Spleen (tissue), 7 donors: ENCODE results near the gene ZNRF4.

Source experiments
- POLR2A ChIP-seq, 3 donors: fragments of 450-650 bp; IDR thresholded peaks; one replicate each; pipeline ENCODE4 v1.5.1; 2017; ENCODE audit warnings: antibody characterized with exemption in 3 of 3, mild to moderate bottlenecking in 1 of 3
- POLR2AphosphoS5 ChIP-seq, 3 donors: sonication (generic); formaldehyde crosslinking; IDR thresholded peaks; one replicate each; pipeline ENCODE4 v1.5.1; 2017; ENCODE audit warnings: antibody characterized with exemption in 3 of 3
- TF ChIP-seq, protein P1 (sequence below), 11 experiments: fragments of 200-600 bp in 7 of 11; fragments of 450-650 bp in 4 of 11; sonication (generic) in 4 of 11; IDR thresholded peaks in 8 of 11; conservative IDR thresholded peaks in 3 of 11; 1 replicate in 7 of 11; 2 replicates in 4 of 11; pipeline versions ENCODE4 v1.4.0 to v1.8.0; 2016 to 2021; ENCODE audit warnings: antibody characterized with exemption in 11 of 11, inconsistent platforms in 4 of 11, mild to moderate bottlenecking in 1 of 11
- donor health status: DM: no; HTN: no; CAD: no; lungs with moderate emphysema.
- donor health status: DM: no; HTN: no; CAD: no.
- donor health status: DM: no; HTN: no; CAD: no.

- TF ChIP-seq, protein P1, sequence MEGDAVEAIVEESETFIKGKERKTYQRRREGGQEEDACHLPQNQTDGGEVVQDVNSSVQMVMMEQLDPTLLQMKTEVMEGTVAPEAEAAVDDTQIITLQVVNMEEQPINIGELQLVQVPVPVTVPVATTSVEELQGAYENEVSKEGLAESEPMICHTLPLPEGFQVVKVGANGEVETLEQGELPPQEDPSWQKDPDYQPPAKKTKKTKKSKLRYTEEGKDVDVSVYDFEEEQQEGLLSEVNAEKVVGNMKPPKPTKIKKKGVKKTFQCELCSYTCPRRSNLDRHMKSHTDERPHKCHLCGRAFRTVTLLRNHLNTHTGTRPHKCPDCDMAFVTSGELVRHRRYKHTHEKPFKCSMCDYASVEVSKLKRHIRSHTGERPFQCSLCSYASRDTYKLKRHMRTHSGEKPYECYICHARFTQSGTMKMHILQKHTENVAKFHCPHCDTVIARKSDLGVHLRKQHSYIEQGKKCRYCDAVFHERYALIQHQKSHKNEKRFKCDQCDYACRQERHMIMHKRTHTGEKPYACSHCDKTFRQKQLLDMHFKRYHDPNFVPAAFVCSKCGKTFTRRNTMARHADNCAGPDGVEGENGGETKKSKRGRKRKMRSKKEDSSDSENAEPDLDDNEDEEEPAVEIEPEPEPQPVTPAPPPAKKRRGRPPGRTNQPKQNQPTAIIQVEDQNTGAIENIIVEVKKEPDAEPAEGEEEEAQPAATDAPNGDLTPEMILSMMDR (IDR thresholded peaks at IDR 0.05 in 8 of 11, conservative IDR thresholded peaks at IDR 0.05 in 3 of 11): no peak
- TF ChIP-seq POLR2AphosphoS5 (IDR thresholded peaks at IDR 0.05) (no peak), POLR2A (IDR thresholded peaks at IDR 0.05) (no peak)
These were observed 30.0 kb upstream of the ZNRF4 start for GRCh38 chr19:5425260-5425659.
